K562 (cell line): ENCODE data around the gene DGKZ. TPM values are rescaled to one million over a fixed set of nuclear protein-coding genes. Genes with fewer than 3 reads are reported as not detected.

ENCODE experiments used
- CREM ChIP-seq: IDR thresholded peaks from 2 replicates; pipeline ENCODE4 v1.6.1; 2014; ENCODE audit warnings: antibody characterized with exemption, low read depth
- DPF2 ChIP-seq: fragments of 450-650 bp; IDR thresholded peaks from 2 replicates; pipeline ENCODE4 v1.6.1; 2016
- EP400 ChIP-seq: fragments of 450-650 bp; IDR thresholded peaks from 2 replicates; pipeline ENCODE4 v1.6.1; 2017; ENCODE audit warnings: antibody characterized with exemption, mild to moderate bottlenecking, moderate library complexity
- HCFC1 ChIP-seq: IDR thresholded peaks from 2 replicates; pipeline ENCODE4 v1.6.1; 2012; ENCODE audit warnings: low read depth, low read length, improper control_type of control experiment
- HDAC1 ChIP-seq, 2 experiments: fragments of 450-650 bp; IDR thresholded peaks; 2 replicates each; pipeline ENCODE4 v1.6.1; 2016 to 2017; ENCODE audit warnings: inconsistent platforms in 1 of 2, mild to moderate bottlenecking in 1 of 2, moderate library complexity in 1 of 2
- HEY1 ChIP-seq: fragments of 250-450 bp; sonication (Bioruptor Pico); IDR thresholded peaks from 2 replicates; pipeline ENCODE4 v1.5.0; 2020; ENCODE audit warnings: mild to moderate bottlenecking, moderate library complexity, borderline replicate concordance
- NEUROD1 ChIP-seq: fragments of 150-350 bp; IDR thresholded peaks from 2 replicates; pipeline ENCODE4 v1.6.1; 2014; ENCODE audit warnings: borderline replicate concordance, low read length, low read depth; ENCODE audit not compliant: partially characterized antibody
- NKRF ChIP-seq: fragments of 450-650 bp; IDR thresholded peaks from 2 replicates; pipeline ENCODE4 v1.6.1; 2016; ENCODE audit warnings: borderline replicate concordance
- NONO ChIP-seq, 2 experiments: fragments of 200-400 bp in 1 of 2; fragments of 450-650 bp in 1 of 2; formaldehyde crosslinking in 1 of 2; IDR thresholded peaks; 2 replicates each; pipeline ENCODE4 v1.6.1; 2017; ENCODE audit warnings: low read depth in 2 of 2, mild to moderate bottlenecking in 2 of 2, moderate library complexity in 2 of 2, low read length in 1 of 2
- PML ChIP-seq: IDR thresholded peaks from 2 replicates; pipeline ENCODE4 v1.6.1; 2012; ENCODE audit warnings: low read length, inconsistent platforms
- POLR2G ChIP-seq: fragments of 200-400 bp; formaldehyde crosslinking; IDR thresholded peaks from 2 replicates; pipeline ENCODE4 v1.6.1; 2017; ENCODE audit warnings: low read depth, mild to moderate bottlenecking, antibody characterized with exemption, low read length, moderate library complexity
- PTBP1 ChIP-seq: fragments of 200-400 bp; formaldehyde crosslinking; IDR thresholded peaks from 2 replicates; pipeline ENCODE4 v1.6.1; 2017; ENCODE audit warnings: low read depth, low read length
- SIN3A ChIP-seq, 2 experiments: fragments of 150-350 bp in 1 of 2; IDR thresholded peaks; 2 replicates each; pipeline ENCODE4 v1.6.1; 2011 to 2016; ENCODE audit warnings: borderline replicate concordance in 2 of 2, low read depth in 2 of 2, low read length in 2 of 2, mild to moderate bottlenecking in 2 of 2, moderate library complexity in 2 of 2; ENCODE audit not compliant: control insufficient read depth in 1 of 2
- STAG1 ChIP-seq: sonication (generic); formaldehyde crosslinking; IDR thresholded peaks from 2 replicates; pipeline ENCODE4 v1.5.0; 2020; ENCODE audit warnings: missing genetic modification reagents, borderline replicate concordance
- TFAP4 ChIP-seq: sonication (generic); formaldehyde crosslinking; IDR thresholded peaks from 2 replicates; pipeline ENCODE4 v1.8.0; 2022; ENCODE audit warnings: missing genetic modification reagents, mild to moderate bottlenecking, moderate library complexity, borderline replicate concordance
- YY1 ChIP-seq, 3 experiments: IDR thresholded peaks; 2 replicates each; pipeline ENCODE4 v1.6.1; 2011; ENCODE audit warnings: low read length in 2 of 3, mild to moderate bottlenecking in 2 of 3, moderate library complexity in 2 of 3, borderline replicate concordance in 1 of 3, control low read depth in 1 of 3, low read depth in 1 of 3; ENCODE audit not compliant: insufficient read depth in 3 of 3, insufficient replicate concordance in 2 of 3, control insufficient read depth in 1 of 3, insufficient read length in 1 of 3; ENCODE audit errors: extremely low read depth in 1 of 3
- ZKSCAN1 ChIP-seq: fragments of 150-350 bp; IDR thresholded peaks from 2 replicates; pipeline ENCODE4 v1.6.1; 2016; ENCODE audit warnings: low read depth, low read length
- ZNF395 ChIP-seq: fragments of 200-800 bp; sonication (Bioruptor generic); IDR thresholded peaks from 2 replicates; pipeline ENCODE4 v1.6.1; 2017; ENCODE audit warnings: missing genetic modification characterization, missing compliant biosample characterization
- ZNF398 ChIP-seq: fragments of 250-450 bp; sonication (Bioruptor Pico); IDR thresholded peaks from 2 replicates; pipeline ENCODE4 v1.8.0; 2021; ENCODE audit warnings: moderate library complexity, mild to moderate bottlenecking, inconsistent platforms
- ZNF586 ChIP-seq: fragments of 450-650 bp; formaldehyde crosslinking; conservative IDR thresholded peaks from 2 replicates; pipeline ENCODE4 v1.4.0; 2020; ENCODE audit warnings: mild to moderate bottlenecking, moderate library complexity
- polyA plus RNA-seq, 8 experiments: library from polyadenylated mRNA; depleted of rRNA in 4 of 8; stranded (reverse) in 5 of 8; unstranded in 3 of 8; fragments of >200 nt; fragmentation: Nextera tagmentation in 2 of 8; fragmentation: Illumina TruSeq in 1 of 8; extraction: Ambion mirVana in 2 of 8; extraction: Trizol in 1 of 8; gene quantifications; 2 replicates each; pipeline versions ENCODE4 v1.2.1 to v1.2.3, GENCODE V29; 2011 to 2014; ENCODE audit warnings: inconsistent platforms in 1 of 8, missing spikeins in 1 of 8
- total RNA-seq, 7 experiments: library from RNA; depleted of rRNA in 6 of 7; stranded (reverse); fragments of >200 nt in 6 of 7; fragmentation: Illumina TruSeq in 2 of 7; extraction: Trizol in 2 of 7; gene quantifications; 2 replicates each; pipeline versions ENCODE4 v1.2.1 to v1.2.3, GENCODE V29; 2011 to 2021; ENCODE audit warnings: low replicate concordance in 1 of 7

DGKZ gene
- total and polyA plus RNA-seq, 9 of the 15 experiments (the other 6 are each of a cell fraction or from before 2014, with no cell fraction given): 0.51 to 100 (median 44.2) TPM

GRCh38 chr11:46352063-46352841, 5.0 kb downstream of the DGKZ start (continued):
- no peak for TF ChIP-seq NEUROD1
- TF ChIP-seq PTBP1: no peak
- no peak for TF ChIP-seq ZNF395 (CRISPR knock-in tag)
- no peak for TF ChIP-seq DPF2
- peak; percentile 43; the same call in 1 of the 2 replicates for TF ChIP-seq NKRF
- TF ChIP-seq EP400: no peak
- TF ChIP-seq HDAC1 (IDR thresholded peaks at IDR 0.05): no peak
- peak; percentile 62; the same call in 1 of the 2 replicates for TF ChIP-seq HCFC1
- TF ChIP-seq STAG1: peak; percentile 59; the same call in 1 of the 2 replicates
- TF ChIP-seq CREM: 0 out of 2 replicates have a peak, but pooled peaks have one; percentile 5
- peak in 1 of 2 experiments; percentile 50; a peak in 1 of 4 replicates for TF ChIP-seq NONO (IDR thresholded peaks at IDR 0.05; ENCODE audit: low read depth in 2 of 2, low read length in 1 of 2)
- TF ChIP-seq PML: no peak
- TF ChIP-seq TFAP4 (CRISPR knock-in tag): peak; percentile 77
- TF ChIP-seq ZNF398: no peak
- TF ChIP-seq YY1 (IDR thresholded peaks at IDR 0.05; ENCODE audit: borderline replicate concordance in 1 of 3, control insufficient read depth in 1 of 3, extremely low read depth in 1 of 3, insufficient read depth in 3 of 3, insufficient read length in 1 of 3, insufficient replicate concordance in 2 of 3, low read depth in 1 of 3, low read length in 2 of 3): peak in 1 of 3 experiments; percentile 55
- peak; percentile 74 for TF ChIP-seq POLR2G
- TF ChIP-seq ZKSCAN1: no peak
- TF ChIP-seq HEY1 (CRISPR knock-in tag): no peak
- TF ChIP-seq SIN3A (IDR thresholded peaks at IDR 0.05; ENCODE audit: borderline replicate concordance in 2 of 2, control insufficient read depth in 1 of 2, low read depth in 2 of 2, low read length in 2 of 2): no peak
- no peak for TF ChIP-seq ZNF586 (CRISPR knock-in tag)
